Activated CD8-positive, alpha-beta memory T cell treated with anti-CD3 and anti-CD28 coated beads, Interleukin-2, amount 50 U/mL, for 48 hours (primary cell): ENCODE measurements around the gene FRMD1.

Experiments used
- DNase-seq: peaks from one replicate; pipeline ENCODE4 v3.0.0-alpha.2; 2020

The FRMD1 gene

GRCh38 chr6:168053957-168054471 is 25.0 kb downstream of the FRMD1 start:
- DNase-seq, result no peak

- no peak for DNase-seq
Observed at GRCh38 chr6:168053086-168053956, 25.7 kb downstream of the FRMD1 start.

GRCh38 chr6:168052291-168052891 is 26.6 kb downstream of the FRMD1 start:
- DNase-seq, result no peak

GRCh38 chr6:168051648-168052047 is 27.4 kb downstream of the FRMD1 start:
- DNase-seq, result no peak

- no peak for DNase-seq
Observed at GRCh38 chr6:168050881-168051586, 28.0 kb downstream of the FRMD1 start.

GRCh38 chr6:168050225-168050880 is 28.7 kb downstream of the FRMD1 start:
- DNase-seq, result no peak

GRCh38 chr6:168049706-168050224 is 29.2 kb downstream of the FRMD1 start:
- no peak for DNase-seq

GRCh38 chr6:168049277-168049676 is 29.7 kb downstream of the FRMD1 start:
- no peak for DNase-seq

- no peak for DNase-seq
Observed at GRCh38 chr6:168048724-168049025, 30.3 kb downstream of the FRMD1 start.

GRCh38 chr6:168047841-168048723 is 30.9 kb downstream of the FRMD1 start:
- no peak for DNase-seq

GRCh38 chr6:168046696-168047095 is 32.3 kb downstream of the FRMD1 start:
- DNase-seq, result no peak

GRCh38 chr6:168045706-168046620 is 33.0 kb downstream of the FRMD1 start:
- no peak for DNase-seq

GRCh38 chr6:168045141-168045691 is 33.8 kb downstream of the FRMD1 start:
- no peak for DNase-seq

GRCh38 chr6:168044521-168045130 is 34.4 kb downstream of the FRMD1 start:
- no peak for DNase-seq

GRCh38 chr6:168043848-168044415 is 35.1 kb downstream of the FRMD1 start:
- DNase-seq, result no peak

- no peak for DNase-seq
Observed at GRCh38 chr6:168043193-168043847, 35.7 kb downstream of the FRMD1 start.

GRCh38 chr6:168042426-168043192 is 36.4 kb downstream of the FRMD1 start:
- no peak for DNase-seq

- no peak for DNase-seq
Observed at GRCh38 chr6:168041928-168042327, 37.1 kb downstream of the FRMD1 start.
